SK-N-SH (cell line): Measurements from ENCODE around the gene SENP5.

Experiments
- CTCF ChIP-seq: fragments of 200-600 bp; sonication (generic); IDR thresholded peaks from 2 replicates; pipeline ENCODE4 v1.6.1; 2017; ENCODE audit warnings: antibody characterized with exemption, mild to moderate bottlenecking, moderate library complexity
- EP300 ChIP-seq, 2 experiments: IDR thresholded peaks; 2 replicates each; pipeline versions ENCODE4 v1.4.0 to v1.6.1; 2012; ENCODE audit warnings: borderline replicate concordance in 1 of 2, low read depth in 1 of 2, low read length in 1 of 2
- EZH2phosphoT487 ChIP-seq: fragments of 200-600 bp; sonication (generic); IDR thresholded peaks from 2 replicates; pipeline ENCODE4 v1.6.1; 2017; ENCODE audit warnings: low read depth, mixed run types, mild to moderate bottlenecking, antibody characterized with exemption, moderate library complexity, borderline replicate concordance
- FOSL2 ChIP-seq: IDR thresholded peaks from 2 replicates; pipeline ENCODE4 v1.4.0; 2012; ENCODE audit warnings: low read depth, mild to moderate bottlenecking, moderate library complexity, borderline replicate concordance
- FOXJ3 ChIP-seq: sonication (generic); formaldehyde crosslinking; IDR thresholded peaks from 2 replicates; pipeline ENCODE4 v1.5.1; 2020; ENCODE audit warnings: mild to moderate bottlenecking, missing genetic modification reagents
- MAX ChIP-seq: IDR thresholded peaks from 2 replicates; pipeline ENCODE4 v1.4.0; 2012; ENCODE audit warnings: low read depth
- MEF2A ChIP-seq: IDR thresholded peaks from 2 replicates; pipeline ENCODE4 v1.4.0; 2012; ENCODE audit warnings: low read depth, borderline replicate concordance
- NRF1 ChIP-seq: IDR thresholded peaks from 2 replicates; pipeline ENCODE4 v1.6.1; 2012; ENCODE audit warnings: low read depth, mild to moderate bottlenecking, low read length
- POLR2AphosphoS5 ChIP-seq: IDR thresholded peaks from 2 replicates; pipeline ENCODE4 v1.6.1; 2012; ENCODE audit warnings: low read depth, low read length
- RAD21 ChIP-seq: IDR thresholded peaks from 2 replicates; pipeline ENCODE4 v1.6.1; 2012; ENCODE audit warnings: mild to moderate bottlenecking, low read length
- RXRA ChIP-seq: IDR thresholded peaks from 2 replicates; pipeline ENCODE4 v1.4.0; 2012; ENCODE audit warnings: low read depth, mild to moderate bottlenecking, borderline replicate concordance
- SIN3A ChIP-seq: IDR thresholded peaks from 2 replicates; pipeline ENCODE4 v1.6.1; 2012; ENCODE audit warnings: low read depth, mild to moderate bottlenecking, low read length, moderate library complexity, borderline replicate concordance
- TAF1 ChIP-seq: IDR thresholded peaks from 2 replicates; pipeline ENCODE4 v1.6.1; 2012; ENCODE audit warnings: low read depth, mild to moderate bottlenecking, low read length, moderate library complexity, borderline replicate concordance

- no peak for TF ChIP-seq TAF1
- no peak for TF ChIP-seq CTCF
- no peak for TF ChIP-seq EP300 (IDR thresholded peaks at IDR 0.05; ENCODE audit: borderline replicate concordance in 1 of 2, low read depth in 1 of 2, low read length in 1 of 2)
- TF ChIP-seq POLR2AphosphoS5, result no peak
- no peak for TF ChIP-seq MAX
- TF ChIP-seq NRF1, result no peak
- TF ChIP-seq RAD21, result no peak
- no peak for TF ChIP-seq EZH2phosphoT487
- no peak for TF ChIP-seq SIN3A
- no peak for TF ChIP-seq RXRA
- TF ChIP-seq MEF2A, result no peak
- no peak for TF ChIP-seq FOXJ3 (CRISPR knock-in tag)
- TF ChIP-seq FOSL2, result no peak
Observed at GRCh38 chr3:196979545-196979944, 111.8 kb downstream of the SENP5 start.
